ENCODE results near the gene MMP7.
A peak's percentile ranks its signal among the peaks of the same experiment; 100 is the strongest.

Gene MMP7

DNA sequence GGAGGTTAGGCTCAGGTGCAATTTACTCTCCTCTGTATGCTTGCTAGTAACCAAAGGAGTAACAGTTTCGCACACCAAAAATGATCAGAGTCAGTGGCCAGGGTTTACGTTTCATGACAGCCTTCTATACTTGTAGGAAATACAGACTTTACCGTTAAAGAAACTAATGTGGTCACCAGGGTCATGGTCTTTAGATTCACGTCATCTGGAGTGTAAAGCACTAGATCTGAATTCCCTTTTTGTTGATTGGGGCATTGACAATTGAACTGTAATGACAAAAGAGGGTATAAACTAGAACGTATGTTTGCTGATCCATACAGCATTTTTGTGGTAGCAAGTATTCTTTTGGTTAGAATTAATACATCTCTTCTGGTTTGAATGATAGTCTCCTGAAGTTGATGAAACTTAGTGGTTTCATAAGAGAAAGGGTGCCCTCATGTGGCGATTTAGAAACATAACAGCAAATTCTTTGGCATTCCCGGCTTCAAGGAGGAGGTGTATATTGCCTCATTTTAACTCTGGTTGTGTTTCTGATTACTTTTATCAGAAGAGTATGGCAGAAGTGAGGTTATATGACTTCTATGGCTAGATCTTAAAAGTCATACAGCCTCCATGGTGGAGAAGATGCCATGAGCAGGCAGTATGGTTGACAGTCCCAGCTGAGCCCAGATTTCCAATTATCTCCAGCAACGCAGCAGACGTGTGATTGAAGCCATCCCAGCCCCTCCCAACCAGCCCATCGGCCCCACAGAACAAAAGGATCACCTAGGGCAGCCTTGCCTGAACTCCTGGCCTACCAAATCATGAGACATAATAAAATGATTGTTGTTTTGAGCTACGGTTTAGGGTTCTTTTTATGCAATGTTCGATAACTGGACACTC, 35.1 kb downstream of the MMP7 start:
- H3K4me3 ChIP-seq (ENCODE audit: low read depth, low read length) = no peak overlapping the region
- peak; percentile 86 for DNase-seq (ENCODE audit: low read depth)
- TF ChIP-seq, protein P1, sequence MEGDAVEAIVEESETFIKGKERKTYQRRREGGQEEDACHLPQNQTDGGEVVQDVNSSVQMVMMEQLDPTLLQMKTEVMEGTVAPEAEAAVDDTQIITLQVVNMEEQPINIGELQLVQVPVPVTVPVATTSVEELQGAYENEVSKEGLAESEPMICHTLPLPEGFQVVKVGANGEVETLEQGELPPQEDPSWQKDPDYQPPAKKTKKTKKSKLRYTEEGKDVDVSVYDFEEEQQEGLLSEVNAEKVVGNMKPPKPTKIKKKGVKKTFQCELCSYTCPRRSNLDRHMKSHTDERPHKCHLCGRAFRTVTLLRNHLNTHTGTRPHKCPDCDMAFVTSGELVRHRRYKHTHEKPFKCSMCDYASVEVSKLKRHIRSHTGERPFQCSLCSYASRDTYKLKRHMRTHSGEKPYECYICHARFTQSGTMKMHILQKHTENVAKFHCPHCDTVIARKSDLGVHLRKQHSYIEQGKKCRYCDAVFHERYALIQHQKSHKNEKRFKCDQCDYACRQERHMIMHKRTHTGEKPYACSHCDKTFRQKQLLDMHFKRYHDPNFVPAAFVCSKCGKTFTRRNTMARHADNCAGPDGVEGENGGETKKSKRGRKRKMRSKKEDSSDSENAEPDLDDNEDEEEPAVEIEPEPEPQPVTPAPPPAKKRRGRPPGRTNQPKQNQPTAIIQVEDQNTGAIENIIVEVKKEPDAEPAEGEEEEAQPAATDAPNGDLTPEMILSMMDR (IDR thresholded peaks at IDR 0.05; ENCODE audit: low read depth, low read length, missing control alignments) = peak; percentile 52
- in situ Hi-C loops (cut with HindIII; ENCODE audit: low sequenced_read_pairs) = no loop called here

DNA sequence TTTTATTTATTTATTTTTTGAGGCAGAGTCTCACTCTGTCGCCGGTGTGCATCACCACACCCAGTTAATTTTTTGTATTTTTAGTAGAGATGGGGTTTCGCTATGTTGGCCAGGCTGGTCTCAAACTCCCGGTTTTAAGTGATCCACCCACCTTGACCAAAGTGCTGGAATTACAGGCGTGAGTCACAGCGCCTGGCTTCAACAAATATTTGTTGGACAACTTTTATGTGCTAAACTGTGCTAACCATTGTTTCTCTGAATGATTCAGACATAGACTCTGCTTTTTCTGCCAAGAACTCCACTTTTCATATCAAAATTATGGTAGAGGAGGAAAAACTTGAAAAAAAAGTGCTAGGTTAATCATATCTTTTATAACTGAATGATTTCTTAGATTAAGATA, 36.3 kb downstream of the MMP7 start:
- peak; percentile 76 for DNase-seq (ENCODE audit: low read depth)
- TF ChIP-seq, protein P1 (IDR thresholded peaks at IDR 0.05; ENCODE audit: low read depth, low read length, missing control alignments) = no peak
- in situ Hi-C loops (cut with HindIII; ENCODE audit: low sequenced_read_pairs) = no loop called here
- no peak overlapping the region for H3K4me3 ChIP-seq (ENCODE audit: low read depth, low read length)

DNA sequence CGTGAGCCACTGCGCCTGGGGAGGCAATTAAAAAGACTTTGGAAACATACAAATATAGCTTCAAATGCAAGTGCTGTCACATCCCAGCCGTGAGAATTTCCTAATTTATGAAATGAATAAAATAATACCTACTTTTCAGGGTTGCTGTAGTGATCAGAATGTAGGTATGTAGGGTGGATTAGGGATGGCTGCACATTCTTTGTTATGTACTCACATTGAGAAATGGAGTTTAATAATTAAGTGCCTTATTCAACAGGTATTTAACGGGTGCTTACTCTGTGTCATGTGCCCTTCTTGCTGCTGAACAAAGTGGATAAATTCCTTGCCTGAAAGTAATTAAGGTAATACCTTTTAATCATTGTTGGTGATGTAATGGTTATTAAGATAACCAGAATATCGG, 37.0 kb downstream of the MMP7 start:
- in situ Hi-C loops (cut with HindIII; ENCODE audit: low sequenced_read_pairs) = no loop called here
- H3K4me3 ChIP-seq (ENCODE audit: low read depth, low read length) = no peak overlapping the region
- DNase-seq (ENCODE audit: low read depth) = no peak
- TF ChIP-seq, protein P1 (IDR thresholded peaks at IDR 0.05; ENCODE audit: low read depth, low read length, missing control alignments) = no peak

DNA sequence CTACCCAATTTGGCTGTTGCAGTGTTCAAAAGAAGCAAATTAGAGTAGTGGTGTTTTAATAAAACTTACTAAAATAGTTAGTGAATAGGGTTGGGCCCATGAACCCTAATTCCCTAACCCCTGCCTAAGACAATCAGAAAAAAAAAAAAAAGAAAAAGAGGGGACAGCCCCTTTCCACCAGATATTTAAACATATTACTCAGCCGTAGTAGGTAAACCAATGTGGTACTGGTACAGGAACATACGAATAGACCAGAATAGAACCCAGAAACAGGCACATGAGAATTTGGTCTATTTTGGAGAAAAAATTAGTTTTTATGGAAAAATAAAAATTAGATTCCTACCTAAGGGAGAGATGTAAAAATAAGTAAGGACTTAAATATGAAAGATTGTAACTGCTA, 38.6 kb downstream of the MMP7 start:
- in situ Hi-C loops (cut with HindIII; ENCODE audit: low sequenced_read_pairs) = no loop called here
- TF ChIP-seq, protein P1 (IDR thresholded peaks at IDR 0.05; ENCODE audit: low read depth, low read length, missing control alignments) = no peak
- no peak for DNase-seq (ENCODE audit: low read depth)
- H3K4me3 ChIP-seq (ENCODE audit: low read depth, low read length) = no peak overlapping the region

DNA sequence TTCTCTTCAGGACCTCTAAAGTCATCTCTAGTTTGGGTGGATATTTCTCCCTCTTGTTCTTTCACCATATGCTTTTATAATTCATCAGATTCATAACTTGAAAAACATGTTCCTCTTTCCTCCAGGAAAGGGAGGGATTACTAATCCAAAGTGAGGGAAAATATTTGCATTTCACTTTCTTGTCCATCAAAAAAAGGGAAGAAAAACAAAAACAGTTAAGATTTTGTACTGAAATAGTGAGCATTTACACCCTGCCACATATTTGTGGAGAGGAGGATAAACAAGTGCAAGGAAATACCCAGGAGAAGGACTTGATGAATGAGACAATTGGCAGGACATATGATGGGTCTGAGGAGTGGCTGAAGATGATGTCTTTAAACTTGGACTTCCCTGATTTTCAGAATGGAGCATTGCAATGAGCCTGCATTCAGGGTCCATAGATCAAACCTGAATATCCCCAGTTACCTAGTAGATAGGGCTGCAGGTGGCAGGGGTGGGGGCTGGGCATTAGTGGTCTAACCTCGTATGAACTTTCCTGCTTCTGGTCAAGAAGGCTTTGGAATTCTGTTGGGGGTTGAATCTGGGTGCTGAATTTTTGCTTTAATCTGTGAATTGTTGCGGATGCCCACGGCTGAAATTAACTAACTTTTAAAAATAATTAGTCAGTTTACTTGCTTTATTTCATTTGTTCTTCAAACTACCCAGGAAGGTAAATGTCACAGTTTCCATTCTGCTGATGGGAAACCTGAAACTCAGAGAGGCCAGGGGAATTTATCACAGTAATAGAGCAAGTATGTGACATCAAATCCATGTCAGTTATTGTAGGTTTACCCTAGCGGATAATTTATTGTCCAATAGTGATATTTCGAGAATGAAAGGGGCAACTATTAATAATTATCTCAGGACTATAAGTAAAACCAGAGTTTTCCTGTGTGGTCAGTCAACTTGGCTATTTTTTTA, 41.1 kb downstream of the MMP7 start:
- TF ChIP-seq, protein P1 (IDR thresholded peaks at IDR 0.05; ENCODE audit: low read depth, low read length, missing control alignments) = no peak
- DNase-seq (ENCODE audit: low read depth) = no peak

DNA sequence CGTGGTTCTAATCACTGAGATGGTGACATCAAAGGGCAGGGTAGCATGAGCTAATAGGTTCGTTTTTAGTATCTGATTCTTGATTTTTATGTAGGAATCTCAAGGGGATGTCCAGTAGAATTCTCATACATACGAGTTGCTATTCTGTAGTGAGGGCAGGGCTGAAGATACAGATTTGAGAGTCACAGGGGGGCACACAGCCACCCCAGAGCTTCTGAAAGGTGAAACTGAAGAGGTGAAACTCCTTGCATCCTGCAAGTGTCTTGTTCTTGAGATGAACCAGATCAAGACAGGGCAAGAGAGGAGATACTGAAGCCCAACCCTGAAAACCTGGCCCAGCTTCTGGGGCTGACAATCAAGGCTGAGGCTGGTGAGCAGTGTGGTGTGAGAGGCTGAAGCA, 42.3 kb downstream of the MMP7 start:
- in situ Hi-C loops (cut with HindIII; ENCODE audit: low sequenced_read_pairs) = no loop called here
- DNase-seq (ENCODE audit: low read depth) = no peak
- no peak overlapping the region for H3K4me3 ChIP-seq (ENCODE audit: low read depth, low read length)
- TF ChIP-seq, protein P1 (IDR thresholded peaks at IDR 0.05; ENCODE audit: low read depth, low read length, missing control alignments) = no peak

More for the DNA sequence above, 41.1 kb downstream of the MMP7 start:
- H3K4me3 ChIP-seq (ENCODE audit: low read depth, low read length) = no peak overlapping the region
- in situ Hi-C loops (cut with HindIII; ENCODE audit: low sequenced_read_pairs) = no loop called here

Measured in astrocyte of the cerebellum (primary cell).